Gastroesophageal sphincter (tissue), 4 donors: ENCODE data around the gene CCDC13. TPM values are rescaled to one million over a fixed set of nuclear protein-coding genes. Genes with fewer than 3 reads are reported as not detected.

Source experiments
- ATAC-seq: fragments of 150-250 bp; one replicate; pipeline ENCODE4 v1.9.1; 2016; ENCODE audit warnings: mild to moderate bottlenecking, moderate library complexity
- H3K27ac ChIP-seq, 4 donors: fragments of 200-600 bp; sonication (generic) in 3 of 4; 1 replicate in 3 of 4; 2 replicates in 1 of 4; pipeline ENCODE4 v1.5.1; 2016 to 2019
- H3K27me3 ChIP-seq: fragments of 200-600 bp; sonication (generic); one replicate; pipeline ENCODE4 v1.5.1; 2019
- H3K36me3 ChIP-seq, 2 donors: fragments of 200-600 bp; sonication (generic); one replicate each; pipeline ENCODE4 v1.5.1; 2019; ENCODE audit warnings: control low read depth in 1 of 2
- H3K4me1 ChIP-seq, 3 donors: fragments of 200-600 bp; sonication (generic); 1 replicate in 2 of 3; 2 replicates in 1 of 3; pipeline ENCODE4 v1.5.1; 2016 to 2019; ENCODE audit warnings: control low read depth in 2 of 3
- H3K4me3 ChIP-seq, 2 donors: fragments of 200-600 bp; sonication (generic); one replicate each; pipeline ENCODE4 v1.5.1; 2019; ENCODE audit warnings: mild to moderate bottlenecking in 1 of 2, moderate library complexity in 1 of 2
- H3K9me3 ChIP-seq, 3 donors: fragments of 200-600 bp; sonication (generic); one replicate each; pipeline ENCODE4 v1.5.1; 2017 to 2019; ENCODE audit warnings: control low read depth in 2 of 3
- CTCF ChIP-seq, 4 experiments: fragments of 200-600 bp in 2 of 4; fragments of 450-650 bp in 2 of 4; sonication (generic) in 1 of 4; IDR thresholded peaks; one replicate each; pipeline ENCODE4 v1.5.1; 2017 to 2019; ENCODE audit warnings: antibody characterized with exemption in 4 of 4, mild to moderate bottlenecking in 2 of 4, moderate library complexity in 2 of 4
- EP300 ChIP-seq: sonication (generic); formaldehyde crosslinking; IDR thresholded peaks from one replicate; pipeline ENCODE4 v1.6.1; 2017; ENCODE audit warnings: antibody characterized with exemption, mild to moderate bottlenecking
- POLR2A ChIP-seq, 2 donors: fragments of 450-650 bp; IDR thresholded peaks; one replicate each; pipeline ENCODE4 v1.6.1; 2017; ENCODE audit warnings: antibody characterized with exemption in 2 of 2, mild to moderate bottlenecking in 2 of 2, moderate library complexity in 1 of 2
- POLR2AphosphoS5 ChIP-seq: sonication (generic); formaldehyde crosslinking; IDR thresholded peaks from one replicate; pipeline ENCODE4 v1.6.1; 2017; ENCODE audit warnings: antibody characterized with exemption
- WGBS, 2 donors: methylation state at CpG; one replicate each; pipeline ENCODE4 v1.1.5; 2018; ENCODE audit warnings: low coverage in 1 of 2; 5-methylcytosine and 5-hydroxymethylcytosine counted together
- total RNA-seq, 4 donors: library from RNA; depleted of rRNA; stranded (reverse); fragments of >200 nt; gene quantifications; one replicate each; pipeline ENCODE4 v1.1.0, GENCODE V29; 2016

Gene CCDC13
- total RNA-seq, 4 donors from 2014 or later: 2.8 to 7.4 (median 5.6) TPM

- no peak overlapping the region for H3K27ac ChIP-seq
- no peaks in the 10 kb centered on the region for H3K27me3 ChIP-seq
- peaks cover 0 to 5% of the 10 kb centered on the region in 2 donors for H3K36me3 ChIP-seq
- no peak for ATAC-seq
- peaks cover 0 to 20% (median 4%) of the 10 kb centered on the region in 3 donors for H3K4me1 ChIP-seq
- no peak overlapping the region for H3K4me3 ChIP-seq
- 83 to 93% methylated on average over 3 of the region's 3 CpGs for WGBS, 2 donors
- no peaks in the 10 kb centered on the region for H3K9me3 ChIP-seq
- TF ChIP-seq POLR2AphosphoS5: no peak
- no peak for TF ChIP-seq CTCF (IDR thresholded peaks at IDR 0.05)
- TF ChIP-seq POLR2A (IDR thresholded peaks at IDR 0.05): no peak
- no peak for TF ChIP-seq EP300
These were observed 19.3 kb downstream of the CCDC13 start for GRCh38 chr3:42753757-42754156.

- Histone ChIP-seq H3K27me3 (no peaks in the 10 kb centered on the region), H3K27ac (no peak overlapping the region), H3K9me3 (no peaks in the 10 kb centered on the region), H3K4me3 (no peak overlapping the region), H3K4me1 (peaks cover 0 to 28% (median 4%) of the 10 kb centered on the region in 3 donors), H3K36me3 (peaks cover 0 to 5% of the 10 kb centered on the region in 2 donors)
- WGBS, 2 donors: 93 to 100% methylated on average over 4 of the region's 4 CpGs
- no peak for ATAC-seq
- TF ChIP-seq POLR2AphosphoS5 (no peak), CTCF (IDR thresholded peaks at IDR 0.05) (no peak), EP300 (no peak), POLR2A (IDR thresholded peaks at IDR 0.05) (no peak)
These were observed 20.1 kb downstream of the CCDC13 start for GRCh38 chr3:42752961-42753360.

- Histone ChIP-seq H3K4me3 (no peak overlapping the region), H3K4me1 (peaks cover 0 to 33% (median 4%) of the 10 kb centered on the region in 3 donors), H3K27me3 (no peaks in the 10 kb centered on the region), H3K36me3 (peaks cover 0 to 5% of the 10 kb centered on the region in 2 donors), H3K27ac (no peak overlapping the region), H3K9me3 (no peaks in the 10 kb centered on the region)
- TF ChIP-seq POLR2AphosphoS5 (no peak), POLR2A (IDR thresholded peaks at IDR 0.05) (no peak), EP300 (no peak), CTCF (IDR thresholded peaks at IDR 0.05) (no peak)
- WGBS, 2 donors: 100% methylated on average over 2 to 5 of the region's 9 CpGs
- ATAC-seq: no peak
These were observed 20.6 kb downstream of the CCDC13 start for GRCh38 chr3:42752441-42752840.

DNA sequence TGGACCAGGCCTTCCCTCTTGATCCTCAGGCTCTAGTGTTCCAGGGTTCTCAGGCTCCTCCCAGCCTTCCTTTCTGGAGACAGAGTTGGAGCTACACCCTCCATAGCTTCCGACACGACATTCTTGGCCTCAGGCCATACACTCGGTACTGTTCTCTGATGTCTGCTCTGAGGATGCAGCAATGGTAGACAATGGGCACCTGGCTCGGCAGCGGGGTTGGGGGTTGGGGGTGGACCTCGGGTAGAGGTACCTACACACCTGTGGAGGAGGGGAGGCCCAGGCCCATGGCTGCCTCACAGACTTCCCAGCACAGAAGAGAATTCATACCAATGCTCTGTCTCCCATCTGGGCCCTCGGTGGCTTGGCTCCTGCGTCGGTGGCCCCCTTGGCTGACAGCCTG lies 21.4 kb downstream of the CCDC13 start:
- ATAC-seq: no peak

More for the DNA sequence above, 21.4 kb downstream of the CCDC13 start:
- no peak overlapping the region for H3K4me3 ChIP-seq
- H3K4me1 ChIP-seq: peaks cover 4 to 42% (median 6%) of the 10 kb centered on the region in 3 donors
- whole genome bisulfite sequencing, 2 donors: 33 to 100% methylated on average over 1 of the region's 9 CpGs
- peaks cover 0 to 5% of the 10 kb centered on the region in 2 donors for H3K36me3 ChIP-seq
- TF ChIP-seq POLR2AphosphoS5 (no peak), CTCF (IDR thresholded peaks at IDR 0.05) (no peak), EP300 (no peak), POLR2A (IDR thresholded peaks at IDR 0.05) (no peak)
- no peak overlapping the region for H3K27ac ChIP-seq
- no peaks in the 10 kb centered on the region for H3K9me3 ChIP-seq
- H3K27me3 ChIP-seq: no peaks in the 10 kb centered on the region
